Spleen (tissue), 11 donors: Measurements from ENCODE around the gene POGZ. TPM values are rescaled to one million over a fixed set of nuclear protein-coding genes. Genes with fewer than 3 reads are reported as not detected.

Experiments
- DNase-seq: peaks from one replicate; pipeline ENCODE4 v3.0.0-alpha.2; 2020
- H3K27ac ChIP-seq, 8 donors: fragments of 200-600 bp; sonication (generic) in 7 of 8; 1 replicate in 4 of 8; 2 replicates in 4 of 8; pipeline versions ENCODE4 v1.5.0 to v1.8.0; 2016 to 2021; ENCODE audit warnings: inconsistent platforms in 4 of 8, mild to moderate bottlenecking in 4 of 8, moderate library complexity in 1 of 8
- H3K27me3 ChIP-seq, 7 donors: fragments of 200-600 bp; sonication (generic) in 6 of 7; replicated peaks in 1 of 7; 1 replicate in 4 of 7; 2 replicates in 3 of 7; pipeline versions ENCODE4 v1.5.0 to v1.8.0; 2016 to 2021; ENCODE audit warnings: inconsistent platforms in 3 of 7, mild to moderate bottlenecking in 1 of 7
- H3K36me3 ChIP-seq, 6 donors: fragments of 200-600 bp; sonication (generic) in 5 of 6; 1 replicate in 4 of 6; 2 replicates in 2 of 6; pipeline versions ENCODE4 v1.5.0 to v1.8.0; 2016 to 2021; ENCODE audit warnings: inconsistent platforms in 2 of 6
- H3K4me1 ChIP-seq, 6 donors: fragments of 200-600 bp; sonication (generic) in 5 of 6; 1 replicate in 3 of 6; 2 replicates in 3 of 6; pipeline versions ENCODE4 v1.5.0 to v1.8.0; 2016 to 2021; ENCODE audit warnings: inconsistent platforms in 3 of 6
- H3K4me3 ChIP-seq, 8 donors: fragments of 200-600 bp; sonication (generic) in 7 of 8; 1 replicate in 4 of 8; 2 replicates in 4 of 8; pipeline versions ENCODE4 v1.5.0 to v1.8.0; 2016 to 2021; ENCODE audit warnings: inconsistent platforms in 4 of 8, mild to moderate bottlenecking in 4 of 8, moderate library complexity in 2 of 8
- H3K9me3 ChIP-seq, 8 donors: fragments of 200-600 bp; sonication (generic) in 7 of 8; 1 replicate in 4 of 8; 2 replicates in 4 of 8; pipeline versions ENCODE4 v1.5.0 to v1.8.0; 2016 to 2021; ENCODE audit warnings: inconsistent platforms in 4 of 8
- CTCF ChIP-seq, 11 experiments: fragments of 200-600 bp in 7 of 11; fragments of 450-650 bp in 4 of 11; sonication (generic) in 4 of 11; IDR thresholded peaks in 8 of 11; conservative IDR thresholded peaks in 3 of 11; 1 replicate in 7 of 11; 2 replicates in 4 of 11; pipeline versions ENCODE4 v1.4.0 to v1.8.0; 2016 to 2021; ENCODE audit warnings: antibody characterized with exemption in 11 of 11, inconsistent platforms in 4 of 11, mild to moderate bottlenecking in 1 of 11
- POLR2A ChIP-seq, 3 donors: fragments of 450-650 bp; IDR thresholded peaks; one replicate each; pipeline ENCODE4 v1.5.1; 2017; ENCODE audit warnings: antibody characterized with exemption in 3 of 3, mild to moderate bottlenecking in 1 of 3
- POLR2AphosphoS5 ChIP-seq, 3 donors: sonication (generic); formaldehyde crosslinking; IDR thresholded peaks; one replicate each; pipeline ENCODE4 v1.5.1; 2017; ENCODE audit warnings: antibody characterized with exemption in 3 of 3
- WGBS, 5 donors: extraction: QIAGEN DNeasy Blood & Tissue Kit in 3 of 5; methylation state at CpG; one replicate each; pipeline versions ENCODE4 v1.1.5 to v1.1.7; 2013 to 2018; 5-methylcytosine and 5-hydroxymethylcytosine counted together
- intact Hi-C: fragments of 100-400 bp; cut with DNase I; formaldehyde crosslinking; loops from one replicate; pipeline ENCODE4 v1.15.0; 2023; ENCODE audit warnings: low total_unique reads
- polyA plus RNA-seq, 3 donors: library from polyadenylated mRNA; stranded (reverse); fragments of 200-250 nt; gene quantifications; one replicate each; pipeline ENCODE4 v1.2.1, GENCODE V29; 2013
- total RNA-seq, 7 donors: library from RNA; depleted of rRNA in 3 of 7; stranded (reverse); fragments of >200 nt in 3 of 7; fragmentation: NEBNext Ultra II Directional in 4 of 7; extraction: Animal tissue kit (Norgen Biotek cat#: 25700) in 4 of 7; gene quantifications; one replicate each; pipeline versions ENCODE4 v1.1.0 to v1.2.1, GENCODE V29; 2016 to 2021
- donor health status: healthy with polysubstance abuse.
- donor health status: DM: no; HTN: no; CAD: no; lungs with moderate emphysema.
- donor health status: DM: no; HTN: no; CAD: no.
- donor health status: Bipolar disorder and iron deficiency.
- donor health status: healthy.
- donor health status: DM: no; HTN: no; CAD: no.
- donor health status: DM: yes; HTN: yes; CAD: no.

Gene POGZ
- total and polyA plus RNA-seq, 10 donors = 12.9 to 133 (median 82.6) TPM

GRCh38 chr1:151465026-151465425 lies 5.7 kb upstream of the POGZ start:
- TF ChIP-seq CTCF (IDR thresholded peaks at IDR 0.05 in 8 of 11, conservative IDR thresholded peaks at IDR 0.05 in 3 of 11) (no peak), POLR2A (IDR thresholded peaks at IDR 0.05) (no peak), POLR2AphosphoS5 (IDR thresholded peaks at IDR 0.05) (no peak)
- no peak for DNase-seq
- peaks cover 0 to under 1% (median 0%) of the 10 kb centered on the region in 6 donors for H3K4me1 ChIP-seq
- H3K27me3 ChIP-seq = peaks cover 0 to 29% (median 0%) of the 10 kb centered on the region in 7 donors
- no peak overlapping the region for H3K27ac ChIP-seq
- H3K9me3 ChIP-seq = no peaks in the 10 kb centered on the region
- no peak overlapping the region for H3K4me3 ChIP-seq
- 45 to 69% (median 51%) methylated on average over 1 of the region's 1 CpG for WGBS, 5 donors
- intact Hi-C loops = no loop called here
- H3K36me3 ChIP-seq = no peaks in the 10 kb centered on the region

DNA sequence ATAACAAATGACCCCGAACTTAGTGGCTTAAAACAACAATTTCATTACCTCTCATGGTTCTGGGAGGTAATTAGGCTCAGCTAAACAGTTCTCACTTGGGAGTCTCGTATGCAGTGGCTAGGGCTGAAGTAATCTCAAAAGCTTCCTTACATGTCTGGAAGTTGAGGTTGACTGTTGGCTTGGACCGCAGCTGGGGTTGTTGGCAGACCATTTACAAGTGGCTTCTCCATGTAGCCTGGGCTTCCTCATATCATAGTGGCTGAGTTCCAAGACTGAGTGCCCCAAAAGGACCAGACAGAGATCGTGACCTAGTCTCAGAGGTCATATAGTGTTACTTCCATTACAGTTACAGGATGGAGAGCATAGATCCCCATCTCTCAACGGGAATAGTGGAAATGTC lies 2.4 kb upstream of the POGZ start:
- Histone ChIP-seq H3K36me3 (no peaks in the 10 kb centered on the region), H3K27me3 (peaks cover 0 to 25% (median 0%) of the 10 kb centered on the region in 7 donors), H3K27ac (no peak overlapping the region), H3K4me1 (peaks cover 10 to 23% (median 17%) of the 10 kb centered on the region in 6 donors), H3K4me3 (no peak overlapping the region), H3K9me3 (no peaks in the 10 kb centered on the region)
- intact Hi-C loops = no loop called here
- no peak for DNase-seq
- TF ChIP-seq POLR2AphosphoS5 (IDR thresholded peaks at IDR 0.05) = no peak
- 71 to 82% (median 74%) methylated on average over 5 of the region's 5 CpGs for WGBS, 5 donors

DNA sequence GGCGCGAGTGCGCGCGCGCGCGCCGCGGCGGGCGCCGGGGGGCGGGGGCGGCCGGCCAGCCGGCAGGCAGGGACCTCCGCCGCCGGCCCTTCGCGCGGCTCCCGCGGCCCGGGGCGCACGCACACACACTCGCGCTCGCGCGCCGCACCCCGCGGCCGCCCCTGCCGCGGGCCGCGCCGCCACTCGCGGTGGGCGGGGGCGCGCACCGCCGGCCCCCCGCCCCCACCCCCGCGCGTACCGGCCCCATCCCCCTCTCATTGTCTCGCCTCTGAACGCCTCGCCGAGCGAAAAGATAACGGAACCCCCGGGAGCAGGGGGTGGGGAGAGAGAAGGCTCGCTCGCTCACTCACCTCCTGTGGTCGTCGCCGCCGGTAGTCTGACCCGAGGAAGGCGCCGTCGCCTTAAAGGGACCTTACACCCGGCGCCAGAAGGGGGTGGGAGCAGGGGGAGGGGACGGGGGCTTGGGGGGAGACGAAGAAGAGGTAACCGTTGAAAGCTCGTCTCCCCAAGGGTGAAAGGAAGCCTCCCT lies 428 bp downstream of the POGZ start:
- intact Hi-C loops = no loop called here
- 0 to 5% (median 1%) methylated on average over 4 to 77 of the region's 77 CpGs for WGBS, 5 donors

GRCh38 chr1:151457911-151458801 lies 1.1 kb downstream of the POGZ start:
- TF ChIP-seq POLR2AphosphoS5 (IDR thresholded peaks at IDR 0.05) (peak; percentile 60 to 76 (median 72)), CTCF (IDR thresholded peaks at IDR 0.05 in 8 of 11, conservative IDR thresholded peaks at IDR 0.05 in 3 of 11) (no peak), POLR2A (IDR thresholded peaks at IDR 0.05) (peak in 1 of 3 donors; percentile 33)
- intact Hi-C loops = no loop called here
- Histone ChIP-seq H3K4me3 (peak overlapping the region; percentile 22 to 85 (median 61)), H3K4me1 (peaks cover 20 to 58% (median 38%) of the 10 kb centered on the region in 6 donors), H3K27me3 (peaks cover 0 to 10% (median 0%) of the 10 kb centered on the region in 7 donors), H3K27ac (peak overlapping the region; percentile 80 to 99 (median 91)), H3K36me3 (peaks cover 0 to 15% (median 0%) of the 10 kb centered on the region in 6 donors), H3K9me3 (no peaks in the 10 kb centered on the region)
- 0 to 2% (median 1%) methylated on average over 24 to 69 of the region's 69 CpGs for whole genome bisulfite sequencing, 5 donors
- DNase-seq = peak; percentile 92

More for the DNA sequence above, 428 bp downstream of the POGZ start:
- TF ChIP-seq POLR2A (IDR thresholded peaks at IDR 0.05) = no peak
- TF ChIP-seq CTCF (IDR thresholded peaks at IDR 0.05 in 8 of 11, conservative IDR thresholded peaks at IDR 0.05 in 3 of 11) = no peak
- peak in 2 of 3 donors; percentile 64 to 75 for TF ChIP-seq POLR2AphosphoS5 (IDR thresholded peaks at IDR 0.05)
- peak; percentile 91 for DNase-seq
- H3K27me3 ChIP-seq = peaks cover 0 to 15% (median 0%) of the 10 kb centered on the region in 7 donors
- H3K9me3 ChIP-seq = no peaks in the 10 kb centered on the region
- peak overlapping the region; percentile 90 to 99 (median 97) for H3K27ac ChIP-seq
- H3K4me3 ChIP-seq = peak overlapping the region; percentile 47 to 85 (median 58)
- peaks cover 0 to 8% (median 0%) of the 10 kb centered on the region in 6 donors for H3K36me3 ChIP-seq
- H3K4me1 ChIP-seq = peaks cover 20 to 51% (median 38%) of the 10 kb centered on the region in 6 donors
